Activated CD4-positive, alpha-beta T cell treated with anti-CD3 and anti-CD28 coated beads, Interleukin-2, amount 50 U/mL, for 1 hour (primary cell): ENCODE measurements around the gene SEMA5A.

Experiments used
- DNase-seq: peaks from one replicate; pipeline ENCODE4 v3.0.0-alpha.2; 2020

Gene SEMA5A

DNA sequence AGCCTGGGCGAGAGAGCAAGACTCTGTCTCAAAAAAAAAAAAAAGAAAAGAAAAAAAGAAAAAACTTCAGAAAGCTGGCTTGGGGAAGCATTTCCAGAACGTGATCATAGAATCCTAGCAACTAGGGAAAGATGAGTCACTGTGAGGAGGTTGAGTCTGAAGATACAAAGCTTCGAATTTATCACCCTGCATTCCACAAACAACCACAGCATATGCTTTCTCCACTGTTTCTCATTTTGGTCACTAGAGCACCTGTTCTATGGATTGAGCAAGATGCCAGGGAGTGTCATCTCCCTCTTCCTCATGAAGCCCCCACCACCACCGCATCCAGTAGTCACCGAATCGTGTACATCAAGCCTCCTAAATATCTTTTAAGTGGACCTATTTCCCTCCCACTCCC, 37.9 kb downstream of the SEMA5A start:
- DNase-seq = no peak

DNA sequence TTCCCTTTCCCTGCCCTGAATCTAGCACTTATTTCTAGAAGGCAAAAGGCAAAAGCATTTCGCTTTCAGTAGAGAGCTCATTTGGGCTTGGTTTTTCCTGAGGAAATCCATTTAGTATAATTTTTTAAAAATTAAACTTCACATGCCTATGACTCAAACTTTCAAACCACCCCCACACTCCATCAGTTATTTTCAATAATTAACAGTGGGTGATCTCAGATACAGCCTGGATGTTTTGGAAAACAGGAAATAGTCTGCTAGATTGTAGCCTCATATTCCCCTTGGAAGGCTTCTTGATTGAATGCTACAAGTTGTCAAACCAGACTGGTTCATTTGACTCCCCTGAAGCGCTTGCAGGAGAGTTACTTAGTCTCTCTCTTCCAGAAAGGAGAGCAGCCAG, 40.6 kb downstream of the SEMA5A start:
- DNase-seq = no peak

DNA sequence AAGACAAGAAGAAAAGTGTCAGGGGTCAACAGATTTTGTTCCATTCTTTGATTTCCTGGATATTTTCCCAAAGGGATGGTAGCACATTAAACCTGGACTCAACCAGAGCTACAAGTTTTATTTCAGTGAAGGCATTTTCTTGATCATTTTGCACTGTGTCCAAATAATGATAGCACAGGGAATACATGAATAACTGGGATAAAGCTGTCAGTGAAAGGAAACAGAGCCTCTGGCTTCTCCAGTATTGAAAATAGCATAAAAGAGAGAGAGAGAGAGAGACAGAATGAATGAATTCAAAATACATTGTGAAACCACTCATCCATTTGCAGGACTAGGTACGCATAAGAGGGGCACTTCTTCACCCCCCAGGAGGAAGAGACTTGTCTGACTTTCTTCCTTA, 43.0 kb downstream of the SEMA5A start:
- DNase-seq = no peak

DNA sequence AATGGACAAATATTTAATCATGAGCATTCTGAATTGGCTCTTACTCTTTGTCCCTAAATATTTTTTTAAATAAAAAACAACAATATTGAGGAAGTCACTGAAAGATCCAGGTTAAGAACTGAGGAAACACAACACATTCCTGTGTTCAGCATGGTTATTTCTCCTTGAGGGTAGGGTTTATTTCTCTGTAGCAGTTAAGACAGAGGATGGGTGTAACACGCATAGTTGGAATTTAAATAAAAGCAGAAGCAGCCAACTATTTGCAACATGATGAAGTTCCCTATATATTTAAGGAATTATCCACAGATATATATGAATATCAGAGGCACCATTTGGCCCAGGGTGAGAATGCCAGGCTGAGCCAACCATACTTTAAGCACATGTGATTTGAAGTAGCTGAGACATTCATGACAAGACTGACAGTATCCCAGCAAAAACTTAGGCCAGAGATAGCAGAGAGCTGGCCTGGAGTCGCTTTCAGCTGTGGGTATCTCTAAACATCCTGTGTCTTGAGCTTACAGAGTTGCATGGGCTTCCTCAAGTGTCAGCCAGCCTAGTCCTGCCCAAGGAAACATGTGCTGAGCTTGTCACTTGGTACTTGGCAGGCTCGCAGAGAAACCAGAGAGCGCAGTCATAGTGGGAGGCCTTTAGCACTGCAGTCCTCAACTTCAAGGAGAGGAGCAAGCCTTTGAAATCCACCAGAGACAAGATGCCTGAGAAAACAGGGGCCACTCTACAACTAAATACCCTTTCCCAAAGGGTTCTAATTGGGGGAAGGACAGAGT, 43.6 kb downstream of the SEMA5A start:
- DNase-seq = no peak

DNA sequence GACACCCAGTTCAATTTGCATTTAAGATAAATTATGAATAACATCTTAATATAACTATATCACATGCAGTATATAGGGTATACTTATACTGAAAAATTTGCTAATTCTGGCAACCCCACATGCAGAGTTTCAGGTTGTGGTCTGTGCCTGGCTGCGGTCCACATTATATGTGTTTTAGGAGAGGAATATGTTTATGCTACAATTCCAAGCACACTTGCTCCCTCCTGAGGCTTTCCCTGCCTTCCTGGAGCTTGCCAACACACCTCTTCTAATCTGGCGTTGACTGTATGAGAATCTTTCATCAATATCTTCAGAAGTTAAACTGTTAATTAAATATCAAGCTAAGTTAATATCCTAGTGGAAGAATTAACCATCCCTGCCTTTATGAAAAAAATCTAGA, 45.2 kb downstream of the SEMA5A start:
- DNase-seq = no peak

DNA sequence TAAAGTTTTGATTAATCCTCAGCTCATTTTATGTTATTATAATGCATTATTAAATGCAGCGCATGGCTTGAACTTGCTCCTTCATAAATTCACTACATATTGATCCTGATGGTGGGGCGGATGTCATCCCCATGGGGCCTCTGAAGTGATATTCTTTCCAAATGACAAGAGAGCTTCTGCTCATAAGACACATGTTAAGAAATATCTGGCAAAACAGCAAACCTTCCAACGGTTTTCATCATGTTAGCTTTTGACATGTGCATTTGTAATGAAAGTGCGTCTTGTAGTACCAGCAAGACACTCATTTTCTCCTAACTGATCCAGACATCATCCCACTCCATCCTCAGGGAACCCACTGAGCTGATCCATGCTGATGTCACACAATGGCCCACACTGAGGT, 45.7 kb downstream of the SEMA5A start:
- DNase-seq = no peak

DNA sequence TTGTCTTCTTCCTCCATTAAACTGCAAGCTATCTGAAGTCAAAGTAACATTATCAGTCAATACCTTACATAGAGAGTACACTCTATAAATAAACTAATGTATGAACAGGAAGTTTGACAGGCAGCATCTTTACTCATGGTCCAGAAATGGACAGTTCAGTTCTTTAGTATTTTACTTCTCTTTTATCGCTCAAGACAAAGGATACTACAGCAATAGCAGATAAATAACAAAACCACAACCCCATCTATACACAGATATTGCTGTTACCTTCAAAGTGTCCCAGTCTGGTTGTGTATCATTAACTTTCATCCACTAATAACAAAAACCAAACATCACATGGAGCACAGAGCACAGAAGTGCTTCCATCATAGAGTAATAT, 46.4 kb downstream of the SEMA5A start:
- DNase-seq = no peak

DNA sequence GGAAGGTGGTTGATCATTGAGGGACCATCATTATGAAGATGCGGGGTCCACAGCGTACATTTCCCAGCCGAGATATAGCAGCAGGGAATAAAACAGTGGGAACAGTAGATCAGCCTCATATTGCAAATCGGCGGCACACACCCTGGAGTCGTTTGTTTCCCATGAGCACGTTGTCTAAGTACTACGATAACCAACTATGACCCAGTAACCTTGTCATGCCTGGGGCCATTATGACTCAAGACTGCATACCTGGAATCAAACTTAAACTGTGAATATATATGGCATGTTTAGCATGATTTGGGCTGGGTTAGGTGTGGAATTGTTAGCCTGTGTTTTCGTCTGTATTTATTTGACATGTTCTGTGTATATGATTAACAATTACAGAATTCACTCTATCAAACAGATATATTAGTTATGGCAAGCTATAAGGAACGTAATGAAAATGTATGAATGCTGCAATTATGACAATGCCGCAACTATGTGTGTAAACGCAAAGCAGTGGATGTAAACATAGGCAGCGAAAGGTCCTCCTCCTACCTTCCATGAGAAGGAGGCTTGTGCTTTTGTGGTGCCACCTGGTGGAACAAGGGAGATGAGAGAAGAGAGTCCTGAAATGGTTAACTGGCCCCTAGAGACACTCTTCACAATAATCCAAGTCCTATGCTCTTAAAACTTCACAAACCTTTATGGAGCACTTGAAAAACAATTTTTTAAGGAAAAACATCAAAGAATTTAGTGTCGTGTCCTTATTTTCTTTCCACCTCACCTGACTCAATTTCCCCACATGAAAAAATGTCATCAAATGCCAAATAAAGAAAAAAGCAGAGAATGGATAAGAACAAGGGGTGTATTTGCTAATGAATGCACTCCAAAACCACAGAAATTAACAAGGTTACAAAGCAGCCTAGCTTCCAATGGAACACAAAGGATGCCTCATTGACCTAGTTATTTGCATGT, 47.1 kb downstream of the SEMA5A start:
- no peak for DNase-seq

DNA sequence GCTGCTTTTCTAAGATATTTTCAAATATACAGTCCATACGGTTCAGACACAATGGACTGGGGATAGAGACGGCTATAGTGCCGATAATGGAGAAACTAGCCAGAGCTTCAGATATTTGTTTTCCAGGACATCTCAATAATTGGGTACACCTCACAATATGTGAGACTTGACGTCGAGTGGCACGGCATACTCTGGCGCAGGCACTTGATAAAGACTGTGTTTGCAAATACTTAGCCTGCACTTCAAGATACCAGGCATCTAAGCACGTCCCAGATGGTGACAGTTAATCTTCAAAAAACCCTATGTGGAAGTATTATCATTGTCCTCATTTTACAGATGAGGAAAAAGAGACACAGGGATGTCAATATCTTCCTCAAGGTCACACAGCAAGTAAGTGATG, 48.5 kb downstream of the SEMA5A start:
- no peak for DNase-seq

DNA sequence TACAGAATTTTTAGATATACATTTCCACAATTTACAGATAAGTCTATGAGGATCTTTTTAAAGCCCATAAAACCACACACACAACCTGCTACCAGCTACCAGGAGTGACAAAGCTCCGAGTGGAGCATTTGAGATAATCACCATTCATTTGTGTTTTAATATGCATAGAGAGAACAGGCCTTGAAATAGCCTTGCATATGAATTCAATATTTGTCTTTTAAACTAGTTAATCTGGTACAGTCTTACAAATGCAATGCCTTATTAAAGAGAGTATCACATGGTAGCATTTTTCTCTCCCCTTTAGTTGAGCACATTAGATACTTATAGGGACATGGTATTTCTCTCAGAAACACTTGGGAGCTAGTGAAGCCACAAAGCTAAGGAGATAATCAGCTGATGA, 49.1 kb downstream of the SEMA5A start:
- no peak for DNase-seq

DNA sequence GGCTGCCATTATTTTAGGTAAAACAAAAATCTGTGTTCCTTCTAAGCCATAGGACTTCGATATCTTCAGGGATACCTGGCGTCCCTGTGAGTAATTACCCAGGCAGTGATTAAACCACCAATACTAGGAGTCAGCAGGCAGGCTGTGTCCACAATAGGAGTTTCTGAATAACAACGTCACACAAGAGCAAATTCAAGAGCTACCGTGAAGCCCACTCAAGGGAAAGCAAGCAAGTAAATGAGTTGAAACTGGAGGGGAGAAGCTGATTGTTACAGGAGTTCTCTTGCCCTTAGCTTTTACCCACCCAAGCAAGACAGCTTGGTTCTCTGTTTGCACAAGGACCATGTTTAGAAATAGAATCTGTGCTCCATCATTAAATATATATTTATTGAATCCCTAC, 50.8 kb downstream of the SEMA5A start:
- DNase-seq = no peak

DNA sequence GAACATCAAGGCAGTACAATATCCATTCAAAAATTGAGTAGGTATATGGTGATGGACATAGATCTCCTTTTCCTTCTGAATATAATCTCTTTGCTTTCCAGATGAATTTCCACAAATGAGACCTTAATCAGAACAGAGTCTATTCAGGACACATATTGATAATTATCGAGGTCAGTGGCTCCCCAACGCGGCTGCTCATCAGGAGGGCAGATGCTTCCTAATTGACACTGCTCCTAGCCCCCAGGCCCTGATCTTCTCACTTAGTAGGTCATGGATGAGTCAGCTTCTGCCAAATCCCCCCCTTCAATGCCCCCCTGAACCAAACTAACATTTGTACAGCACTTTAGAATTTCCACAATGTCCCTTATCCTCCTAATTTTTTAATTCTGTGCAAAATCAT, 51.6 kb downstream of the SEMA5A start:
- DNase-seq = no peak

DNA sequence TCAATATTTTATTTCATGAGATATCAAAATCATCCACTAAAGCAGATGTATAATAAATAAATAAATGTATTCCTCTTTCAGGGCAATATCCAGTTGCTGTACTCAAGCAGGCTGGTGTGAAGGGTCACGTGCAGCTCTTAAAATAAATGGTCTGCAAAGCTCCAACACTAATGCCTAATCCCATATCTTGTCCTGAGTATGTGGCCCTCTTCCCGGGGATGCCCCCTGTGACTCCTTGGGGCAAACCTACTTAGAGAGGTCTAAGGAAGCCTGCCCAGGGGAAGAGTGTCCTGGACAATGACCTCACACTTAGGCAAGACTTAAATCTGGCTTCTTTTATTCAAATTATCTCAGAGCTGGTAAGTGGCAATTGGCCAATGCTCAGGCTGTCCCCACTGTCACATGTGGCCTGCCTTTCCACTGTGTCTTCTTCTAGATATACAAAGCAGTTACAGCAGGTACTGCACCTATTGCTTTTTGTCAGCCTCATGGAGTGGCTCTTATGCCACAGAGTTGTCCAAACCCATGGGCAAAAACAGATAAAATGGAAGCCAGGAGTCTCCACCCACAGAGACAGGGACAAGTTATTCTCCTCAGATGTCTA, 55.3 kb downstream of the SEMA5A start:
- no peak for DNase-seq

DNA sequence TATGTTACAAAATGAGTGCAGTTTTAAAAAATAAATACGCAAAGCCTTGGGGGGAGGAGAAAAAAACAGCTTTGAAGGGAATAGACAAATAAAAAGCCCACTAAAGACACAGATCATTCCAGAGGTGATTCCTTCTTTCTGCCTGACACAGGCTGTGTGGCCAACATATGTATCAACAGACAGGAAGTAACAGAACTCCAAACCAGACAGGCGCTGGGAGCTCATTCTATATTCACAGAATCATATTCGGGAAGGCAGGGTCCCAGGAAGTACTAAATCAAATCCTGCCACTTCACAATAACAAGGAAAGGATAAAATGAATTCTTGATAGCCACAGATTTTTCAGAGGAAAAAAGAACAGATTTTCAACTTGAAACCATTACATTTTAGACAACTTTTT, 62.1 kb downstream of the SEMA5A start:
- no peak for DNase-seq

DNA sequence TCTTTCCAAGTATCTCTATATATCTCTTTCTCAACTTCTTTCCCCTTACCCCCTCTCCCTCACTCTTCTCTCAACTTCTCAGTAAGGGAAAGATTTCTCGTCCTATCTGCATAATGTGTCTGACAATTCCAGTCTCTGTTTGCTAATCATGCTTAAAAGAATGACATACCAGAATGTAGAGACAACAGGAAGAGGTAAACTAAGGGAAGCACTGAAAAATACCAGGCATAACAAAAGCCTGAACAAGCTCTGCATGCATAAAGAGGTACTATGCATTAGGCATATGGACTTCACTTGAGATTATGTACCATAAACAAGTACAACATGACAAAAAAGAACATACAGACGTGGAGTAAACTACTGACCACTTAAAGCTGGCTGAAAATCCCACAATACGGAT, 62.6 kb downstream of the SEMA5A start:
- DNase-seq = no peak

DNA sequence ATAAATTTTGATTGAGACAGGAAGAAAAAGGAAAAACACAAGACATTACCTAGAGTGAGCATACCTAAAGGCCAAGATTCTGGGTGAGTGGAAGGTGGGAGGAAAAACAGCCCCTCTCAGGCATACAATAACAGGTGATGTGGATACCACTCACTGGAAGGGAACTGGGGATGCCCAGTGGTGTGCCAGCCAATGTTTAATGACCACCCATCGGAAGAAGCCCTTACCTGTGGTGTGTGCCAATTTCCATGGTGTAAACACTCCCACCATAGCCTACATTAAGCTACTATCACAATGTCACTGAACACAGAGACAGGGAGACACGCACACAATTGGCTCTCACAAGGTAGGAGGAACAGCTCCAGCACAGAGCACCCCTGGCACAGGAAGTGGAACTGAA, 63.5 kb downstream of the SEMA5A start:
- DNase-seq = no peak

DNA sequence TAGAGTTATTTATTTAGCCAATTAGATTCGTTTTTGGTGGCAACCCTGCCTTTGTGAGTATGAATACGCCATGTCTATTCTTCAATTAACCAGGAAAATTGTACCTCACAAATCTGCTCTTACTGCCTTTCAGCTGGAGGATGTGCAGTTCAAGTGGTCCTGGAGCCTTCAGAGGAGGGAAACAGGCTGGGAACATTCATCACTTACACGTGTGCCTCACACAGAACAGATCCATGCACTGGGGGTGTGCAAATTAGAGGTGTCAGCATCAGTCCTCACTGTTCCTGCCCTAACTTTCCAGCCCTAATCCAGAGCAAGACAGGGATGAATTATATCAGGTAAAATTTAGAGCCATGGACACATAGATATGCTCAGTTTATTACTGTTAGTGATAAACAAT, 65.4 kb downstream of the SEMA5A start:
- no peak for DNase-seq

DNA sequence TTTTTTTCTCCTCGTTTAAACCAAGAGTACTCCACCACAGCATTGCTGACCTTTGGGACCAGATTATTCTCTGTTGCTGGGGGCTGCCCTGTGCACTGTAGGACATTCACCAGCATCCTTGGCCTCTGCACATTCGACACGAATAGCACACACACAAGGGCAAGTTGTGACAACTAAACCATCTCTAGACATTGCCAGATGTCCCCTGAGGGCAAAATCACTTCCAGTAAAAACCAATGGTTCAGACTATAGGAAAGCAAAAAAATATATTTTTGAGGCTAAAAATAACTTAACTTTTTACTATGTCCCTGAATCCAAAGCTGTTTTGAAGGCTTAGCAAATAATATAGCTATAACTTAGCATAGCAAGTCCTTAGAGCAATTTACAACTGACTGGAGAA, 65.9 kb downstream of the SEMA5A start:
- no peak for DNase-seq

DNA sequence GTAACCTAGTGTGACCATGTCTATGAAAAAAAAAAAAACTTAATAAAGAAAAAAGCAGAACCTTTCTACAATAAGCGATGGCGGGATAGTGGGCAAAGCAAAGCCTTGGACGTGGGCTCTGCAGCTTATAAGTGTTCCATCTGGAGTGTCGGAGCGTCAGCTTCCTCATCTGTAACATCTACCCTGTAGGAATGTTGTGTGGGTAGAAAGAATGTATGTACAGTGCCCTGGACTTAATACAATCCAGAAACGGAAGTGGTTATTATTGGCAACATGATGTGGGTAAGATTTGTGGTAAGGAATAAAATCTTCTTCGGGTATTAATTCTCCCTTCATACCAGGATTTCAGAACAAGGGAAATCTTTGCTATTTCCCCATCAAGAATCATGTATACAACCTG, 66.5 kb downstream of the SEMA5A start:
- no peak for DNase-seq

DNA sequence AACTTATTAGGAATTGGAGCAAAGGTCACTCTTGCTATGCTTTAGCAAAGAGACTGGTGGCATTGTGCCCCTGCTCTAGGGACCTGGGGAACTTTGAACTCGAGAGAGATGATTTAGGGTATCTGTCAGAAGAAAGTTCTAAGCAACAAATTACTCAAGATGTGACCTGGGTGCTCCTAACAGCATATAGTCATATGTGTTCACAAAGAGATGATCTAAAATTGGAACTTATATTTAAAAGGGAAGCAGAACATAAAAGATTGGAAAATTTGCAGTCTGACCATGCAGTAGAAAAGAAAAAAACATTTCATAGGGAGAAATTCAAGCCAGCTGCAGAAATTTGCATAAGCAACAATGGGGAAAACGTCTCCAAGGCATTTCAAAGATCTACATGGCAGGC, 68.3 kb downstream of the SEMA5A start:
- DNase-seq = no peak

DNA sequence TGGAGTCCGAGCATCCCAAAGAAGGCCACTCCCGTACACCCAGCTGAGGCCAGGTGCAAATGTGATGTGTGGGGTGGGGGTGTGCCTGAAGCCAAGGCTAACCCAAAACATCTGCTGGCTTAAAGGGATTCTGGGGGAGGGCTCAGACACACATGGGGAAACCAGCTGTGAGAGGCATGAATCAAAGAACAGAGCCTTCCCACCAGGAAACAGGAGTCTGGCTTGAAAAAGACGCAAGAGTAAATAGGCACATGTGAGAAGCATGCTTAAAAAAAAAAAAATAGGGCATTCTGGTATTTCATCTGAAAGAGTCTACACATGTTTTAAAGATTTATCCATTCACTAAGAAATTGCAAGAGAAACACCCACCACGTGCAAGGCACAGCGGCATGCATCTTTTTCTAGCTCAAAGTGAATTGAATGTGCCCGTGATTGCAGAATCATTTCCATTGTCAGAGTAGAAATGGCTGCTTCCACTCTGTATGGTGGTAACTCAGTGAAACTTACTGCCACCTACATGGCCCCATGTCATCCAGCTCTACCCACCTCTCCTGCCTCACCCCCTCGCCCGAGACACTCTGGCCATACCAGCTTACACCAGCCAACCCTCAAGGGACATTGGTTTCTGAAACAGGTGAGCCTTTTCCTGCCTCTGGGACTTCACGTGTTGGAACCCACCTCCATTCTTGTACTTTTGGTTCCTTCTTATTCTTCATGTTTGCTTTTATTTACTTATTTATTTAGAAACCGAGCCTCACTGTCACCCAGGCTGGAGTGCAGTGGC, 71.5 kb downstream of the SEMA5A start:
- no peak for DNase-seq

DNA sequence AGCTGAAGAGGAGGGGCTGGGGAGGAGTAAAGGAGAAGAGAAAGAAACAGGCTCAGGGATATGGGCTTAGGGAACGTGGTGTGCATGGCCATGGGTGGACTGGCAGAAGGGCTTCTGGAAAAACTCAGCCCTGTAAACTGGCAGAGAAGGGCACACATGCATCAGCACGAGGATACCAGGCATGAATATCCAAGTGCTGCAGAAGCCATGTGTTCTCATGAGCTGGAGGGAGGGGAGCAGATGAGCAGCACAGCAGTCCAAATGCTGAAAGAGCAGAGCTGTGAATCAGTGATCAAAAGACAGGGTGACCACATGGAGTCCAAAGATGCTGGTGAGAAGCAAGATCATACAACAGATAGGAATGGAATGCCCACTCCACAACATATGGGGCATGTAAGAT, 72.3 kb downstream of the SEMA5A start:
- DNase-seq = no peak

DNA sequence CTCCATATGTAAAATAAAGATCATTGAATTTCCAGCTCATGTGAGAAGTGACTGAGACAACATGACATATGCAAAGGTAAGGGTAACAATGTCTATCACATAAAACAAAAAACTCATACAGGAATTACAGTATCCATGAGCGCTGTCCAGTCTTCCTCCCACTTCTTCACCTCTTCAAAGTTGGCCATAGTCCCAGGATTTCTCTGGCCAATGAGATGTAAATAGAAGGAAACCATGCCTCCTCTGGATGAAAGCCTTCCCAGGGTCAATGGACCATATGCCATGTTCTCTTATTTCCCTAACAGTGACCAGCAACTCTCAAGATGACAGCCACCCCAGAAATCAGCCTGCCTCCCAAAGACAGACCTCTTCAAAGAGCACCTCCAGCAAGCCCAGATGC, 75.5 kb downstream of the SEMA5A start:
- DNase-seq = no peak
